WTC11 (cell line): ENCODE data around the gene SPRED2. TPM values are rescaled to one million over a fixed set of nuclear protein-coding genes. Genes with fewer than 3 reads are reported as not detected.

ENCODE experiments used
- ATAC-seq: fragments of 200-7000 bp; cut with Tn5 transposase; 2 replicates; pipeline ENCODE4 v1.10.0; 2021; ENCODE audit warnings: mild to moderate bottlenecking, moderate library complexity
- CTCF ChIA-PET: fragments of 300-600 bp; sonication (Branson Sonifier 250); formaldehyde crosslinking; loops from one replicate; lab custom pipeline; 2021; ENCODE audit warnings: antibody characterized with exemption; lab: Charles Lee
- POLR2A ChIA-PET: fragments of 350-600 bp; sonication (Branson Sonifier 250); formaldehyde crosslinking; loops from one replicate; lab custom pipeline; 2021; ENCODE audit warnings: antibody characterized with exemption; lab: Charles Lee
- DNase-seq: peaks from one replicate; pipeline ENCODE4 v3.0.0; 2021; ENCODE audit warnings: low spot score
- H3K27ac Mint-ChIP-seq: 2 replicates; pipeline ENCODE4 v1.8.0; 2021; ENCODE audit warnings: mixed read lengths
- H3K27me3 Mint-ChIP-seq: 2 replicates; pipeline ENCODE4 v1.8.0; 2021; ENCODE audit warnings: low read depth, mild to moderate bottlenecking, moderate library complexity, mixed read lengths
- H3K36me3 Mint-ChIP-seq: 2 replicates; pipeline ENCODE4 v1.8.0; 2021; ENCODE audit warnings: mixed read lengths
- H3K4me1 Mint-ChIP-seq: 2 replicates; pipeline ENCODE4 v1.8.0; 2022; ENCODE audit warnings: mixed read lengths
- H3K4me3 Mint-ChIP-seq: 2 replicates; pipeline ENCODE4 v1.8.0; 2021; ENCODE audit warnings: mild to moderate bottlenecking, moderate library complexity, mixed read lengths
- H3K9me3 Mint-ChIP-seq: 2 replicates; pipeline ENCODE4 v1.8.0; 2021; ENCODE audit warnings: mixed read lengths
- ATF2 ChIP-seq: sonication (generic); formaldehyde crosslinking; IDR thresholded peaks from 2 replicates; pipeline ENCODE4 v1.8.1; 2022; ENCODE audit warnings: low read depth, missing genetic modification reagents, borderline replicate concordance
- ATF6 ChIP-seq: sonication (generic); formaldehyde crosslinking; IDR thresholded peaks from 2 replicates; pipeline ENCODE4 v1.8.1; 2023; ENCODE audit warnings: mild to moderate bottlenecking, missing genetic modification reagents
- E2F4 ChIP-seq: sonication (generic); formaldehyde crosslinking; IDR thresholded peaks from 2 replicates; pipeline ENCODE4 v1.8.1; 2022; ENCODE audit warnings: low read depth, mild to moderate bottlenecking, moderate library complexity, missing genetic modification reagents, borderline replicate concordance
- ESRRA ChIP-seq: sonication (generic); formaldehyde crosslinking; IDR thresholded peaks from 2 replicates; pipeline ENCODE4 v1.8.1; 2022; ENCODE audit warnings: mild to moderate bottlenecking, missing genetic modification reagents, borderline replicate concordance
- JUN ChIP-seq: sonication (generic); formaldehyde crosslinking; IDR thresholded peaks from 2 replicates; pipeline ENCODE4 v1.8.0; 2023; ENCODE audit warnings: mild to moderate bottlenecking, missing genetic modification reagents
- MLX ChIP-seq: sonication (generic); formaldehyde crosslinking; IDR thresholded peaks from 2 replicates; pipeline ENCODE4 v1.8.1; 2023; ENCODE audit warnings: mild to moderate bottlenecking, missing genetic modification reagents, moderate library complexity
- NR2C2 ChIP-seq: sonication (generic); formaldehyde crosslinking; IDR thresholded peaks from 2 replicates; pipeline ENCODE4 v1.8.0; 2022; ENCODE audit warnings: mild to moderate bottlenecking, missing genetic modification reagents
- SMAD4 ChIP-seq: sonication (generic); formaldehyde crosslinking; IDR thresholded peaks from 2 replicates; pipeline ENCODE4 v1.8.0; 2022; ENCODE audit warnings: mild to moderate bottlenecking, missing genetic modification reagents
- SOX15 ChIP-seq: fragments of 250-450 bp; sonication (Bioruptor Pico); IDR thresholded peaks from 2 replicates; pipeline ENCODE4 v1.9.0; 2021; ENCODE audit warnings: mild to moderate bottlenecking
- SP1 ChIP-seq: sonication (generic); formaldehyde crosslinking; conservative IDR thresholded peaks from 2 replicates; pipeline ENCODE4 v1.8.1; 2022; ENCODE audit warnings: missing genetic modification reagents
- STAT6 ChIP-seq: sonication (generic); formaldehyde crosslinking; conservative IDR thresholded peaks from 2 replicates; pipeline ENCODE4 v1.8.1; 2023; ENCODE audit warnings: mild to moderate bottlenecking, low read depth, missing genetic modification reagents, moderate library complexity
- ZBTB43 ChIP-seq: sonication (generic); formaldehyde crosslinking; IDR thresholded peaks from 2 replicates; pipeline ENCODE4 v1.8.1; 2023; ENCODE audit warnings: mild to moderate bottlenecking, missing genetic modification reagents
- ZMAT4 ChIP-seq: fragments of 250-450 bp; sonication (Bioruptor Pico); IDR thresholded peaks from 2 replicates; pipeline ENCODE4 v1.9.0; 2021; ENCODE audit warnings: mild to moderate bottlenecking
- ZNF396 ChIP-seq: fragments of 250-450 bp; sonication (Bioruptor Pico); IDR thresholded peaks from 2 replicates; pipeline ENCODE4 v1.8.0; 2021; ENCODE audit warnings: mild to moderate bottlenecking, moderate library complexity, borderline replicate concordance
- ZNF425 ChIP-seq: fragments of 250-450 bp; sonication (Bioruptor Pico); conservative IDR thresholded peaks from 2 replicates; pipeline ENCODE4 v1.9.0; 2021; ENCODE audit warnings: mild to moderate bottlenecking
- ZNF512 ChIP-seq: sonication (generic); formaldehyde crosslinking; IDR thresholded peaks from 2 replicates; pipeline ENCODE4 v1.8.1; 2022; ENCODE audit warnings: missing genetic modification reagents, borderline replicate concordance
- total RNA-seq: library from RNA; stranded (reverse); gene quantifications from 3 replicates; pipeline ENCODE4 v1.2.3, GENCODE V29; 2021

The SPRED2 gene
- total RNA-seq, 1 experiment from 2014 or later, result 34.1 TPM

GRCh38 chr2:65416945-65417344 lies 15.5 kb downstream of the SPRED2 start (continued):
- no peak for TF ChIP-seq ZBTB43 (CRISPR knock-in tag)
- TF ChIP-seq ZNF425 (CRISPR knock-in tag), result no peak
- TF ChIP-seq STAT6 (CRISPR knock-in tag), result no peak
- no peak for TF ChIP-seq ZNF396 (CRISPR knock-in tag)
- TF ChIP-seq JUN (CRISPR knock-in tag), result no peak
- TF ChIP-seq SMAD4 (CRISPR knock-in tag), result no peak

- ChIA-PET POLR2A (interaction anchor here (0.7 kb wide), 1 partner anchor 59 kb away, joined by 3 read pairs; no protein-coding TSS in a partner anchor), CTCF (no interaction called here)
- ATAC-seq (no peak), DNase-seq (no peak)
- H3K4me1 Mint-ChIP-seq, result peaks cover 67% of the 10 kb centered on the region
- no peaks in the 10 kb centered on the region for H3K27me3 Mint-ChIP-seq
- TF ChIP-seq SOX15 (CRISPR knock-in tag), result no peak
- TF ChIP-seq ATF2, result no peak
- TF ChIP-seq ZMAT4 (CRISPR knock-in tag), result no peak
- no peak for TF ChIP-seq ESRRA
- TF ChIP-seq ATF6 (CRISPR knock-in tag), result no peak
- TF ChIP-seq MLX (CRISPR knock-in tag), result no peak
- no peak for TF ChIP-seq ZNF512 (CRISPR knock-in tag)
- TF ChIP-seq STAT6 (CRISPR knock-in tag), result no peak
- no peak for TF ChIP-seq SP1 (CRISPR knock-in tag)
- TF ChIP-seq NR2C2, result no peak
- TF ChIP-seq E2F4 (CRISPR knock-in tag), result no peak
- H3K4me3 Mint-ChIP-seq, result no peak overlapping the region
- no peak overlapping the region for H3K27ac Mint-ChIP-seq
- no peaks in the 10 kb centered on the region for H3K9me3 Mint-ChIP-seq
- no peaks in the 10 kb centered on the region for H3K36me3 Mint-ChIP-seq
Measured at GRCh38 chr2:65416321-65416720, 16.1 kb downstream of the SPRED2 start.
